HCT116 (cell line): Measurements from ENCODE around the gene NELFB. TPM values are rescaled to one million over a fixed set of nuclear protein-coding genes. Genes with fewer than 3 reads are reported as not detected.

Source experiments
- ATAC-seq: fragments of 200-7000 bp; cut with Tn5 transposase; 2 replicates; pipeline ENCODE4 v1.9.1; 2020; ENCODE audit warnings: mild to moderate bottlenecking, moderate library complexity
- BruUV-seq: library from RNA; stranded (reverse); fragments of 400-500 nt; replicated peaks from 2 replicates; lab custom pipeline; 2021; lab: Mats Ljungman, UMichigan
- CTCF ChIA-PET: fragments of 300-600 bp; sonication (Branson Sonifier 250); formaldehyde crosslinking; loops from one replicate; lab custom pipeline; 2021; ENCODE audit warnings: antibody characterized with exemption; lab: Charles Lee
- POLR2A ChIA-PET: fragments of 300-600, 350-600 bp; sonication (Branson Sonifier 250); formaldehyde crosslinking; loops from one replicate; lab custom pipeline; 2021; ENCODE audit warnings: antibody characterized with exemption; lab: Charles Lee
- RAD21 ChIA-PET, 2 experiments: fragments of 300-600 bp; sonication (Branson Sonifier 250); formaldehyde crosslinking; loops; one replicate each; lab custom pipeline; 2023; ENCODE audit warnings: low total read pairs in 2 of 2; ENCODE audit not compliant: uncharacterized antibody in 2 of 2, unreplicated experiment in 2 of 2, low non-redundant PET in 1 of 2; lab: Charles Lee
- DNase-seq: peaks from one replicate; pipeline ENCODE4 v3.0.0-alpha.2; 2010; ENCODE audit warnings: low read depth, low spot score
- H2AFZ ChIP-seq: fragments of 200-600 bp; shearing (Covaris generic), sonication (generic); 2 replicates; pipeline ENCODE4 v1.6.1; 2017; ENCODE audit warnings: low read depth, mixed run types, mixed read lengths, antibody characterized with exemption, low read length; ENCODE audit not compliant: poor library complexity, severe bottlenecking
- H3K27ac ChIP-seq: 2 replicates; pipeline ENCODE4 v1.5.1; 2012; ENCODE audit warnings: low read depth, low read length
- H3K27me3 ChIP-seq: fragments of 200-600 bp; sonication (generic); 2 replicates; pipeline ENCODE4 v1.6.1; 2016; ENCODE audit warnings: mixed run types, low read length, mixed read lengths; ENCODE audit not compliant: insufficient read depth
- H3K36me3 ChIP-seq, 2 experiments: fragments of 200-500 bp in 1 of 2; fragments of 200-600 bp in 1 of 2; sonication (Bioruptor generic) in 1 of 2; sonication (generic) in 1 of 2; 2 replicates each; pipeline versions ENCODE4 v1.5.1 to v1.6.1; 2014 to 2016; ENCODE audit warnings: low read length in 2 of 2, inconsistent platforms in 1 of 2, mixed read lengths in 1 of 2, mixed run types in 1 of 2; ENCODE audit not compliant: insufficient read depth in 2 of 2, control insufficient read depth in 1 of 2
- H3K4me1 ChIP-seq, 2 experiments: fragments of 200-600 bp in 1 of 2; sonication (generic) in 1 of 2; 2 replicates each; pipeline versions ENCODE4 v1.5.1 to v1.6.1; 2012 to 2017; ENCODE audit warnings: low read length in 2 of 2, inconsistent platforms in 1 of 2, mild to moderate bottlenecking in 1 of 2, mixed read lengths in 1 of 2, mixed run types in 1 of 2, moderate library complexity in 1 of 2; ENCODE audit not compliant: insufficient read depth in 2 of 2, control insufficient read depth in 1 of 2
- H3K4me2 ChIP-seq: fragments of 200-600 bp; sonication (generic); 2 replicates; pipeline ENCODE4 v1.6.1; 2017; ENCODE audit warnings: mixed run types, low read length, mixed read lengths
- H3K4me3 ChIP-seq, 2 experiments: fragments of 200-600 bp in 1 of 2; sonication (generic) in 1 of 2; replicated peaks in 1 of 2; 2 replicates each; pipeline ENCODE4 v1.5.1; 2011 to 2016; ENCODE audit warnings: low read length in 2 of 2, control low read depth in 1 of 2, low read depth in 1 of 2, mild to moderate bottlenecking in 1 of 2, mixed read lengths in 1 of 2, mixed run types in 1 of 2
- H3K79me2 ChIP-seq: fragments of 200-600 bp; sonication (generic); 2 replicates; pipeline ENCODE4 v1.6.1; 2017; ENCODE audit warnings: mild to moderate bottlenecking, mixed run types, low read length, moderate library complexity, mixed read lengths; ENCODE audit not compliant: insufficient read depth
- H3K9ac ChIP-seq: fragments of 200-600 bp; sonication (generic); 2 replicates; pipeline ENCODE4 v1.6.1; 2016; ENCODE audit warnings: low read length, mixed read lengths
- H3K9me2 ChIP-seq: fragments of 200-600 bp; sonication (generic), shearing (Covaris generic); 2 replicates; pipeline ENCODE4 v1.6.1; 2017; ENCODE audit warnings: mixed run types, mild to moderate bottlenecking, moderate library complexity; ENCODE audit not compliant: insufficient read depth
- H3K9me3 ChIP-seq, 2 experiments: fragments of 200-500 bp in 1 of 2; fragments of 200-600 bp in 1 of 2; sonication (Bioruptor generic) in 1 of 2; sonication (generic) in 1 of 2; 2 replicates each; pipeline ENCODE4 v1.6.1; 2014 to 2017; ENCODE audit warnings: low read length in 2 of 2, mixed read lengths in 2 of 2, inconsistent platforms in 1 of 2, low read depth in 1 of 2, mild to moderate bottlenecking in 1 of 2, mixed run types in 1 of 2, moderate library complexity in 1 of 2; ENCODE audit not compliant: control insufficient read depth in 1 of 2, insufficient read depth in 1 of 2
- H4K20me1 ChIP-seq: fragments of 200-600 bp; sonication (generic), shearing (Covaris generic); 2 replicates; pipeline ENCODE4 v1.6.1; 2017; ENCODE audit warnings: mixed run types, mild to moderate bottlenecking, moderate library complexity; ENCODE audit not compliant: insufficient read depth
- CEBPB ChIP-seq: IDR thresholded peaks from 2 replicates; pipeline ENCODE4 v1.6.1; 2012; ENCODE audit warnings: low read depth
- ELF1 ChIP-seq: IDR thresholded peaks from 2 replicates; pipeline ENCODE4 v1.6.1; 2012; ENCODE audit warnings: low read depth, borderline replicate concordance
- EZH2phosphoT487 ChIP-seq: fragments of 200-600 bp; IDR thresholded peaks from 2 replicates; pipeline ENCODE4 v1.6.1; 2018; ENCODE audit warnings: antibody characterized with exemption, borderline replicate concordance
- POLR2AphosphoS5 ChIP-seq: IDR thresholded peaks from 2 replicates; pipeline ENCODE4 v1.6.1; 2011; ENCODE audit warnings: mild to moderate bottlenecking, low read depth, low read length, moderate library complexity
- REST ChIP-seq: IDR thresholded peaks from 2 replicates; pipeline ENCODE4 v1.6.1; 2012; ENCODE audit warnings: low read depth
- YY1 ChIP-seq: IDR thresholded peaks from 2 replicates; pipeline ENCODE4 v1.6.1; 2011; ENCODE audit warnings: low read length, low read depth, moderate library complexity, mild to moderate bottlenecking; ENCODE audit not compliant: insufficient replicate concordance; ENCODE audit errors: extremely low read depth
- ZNF274 ChIP-seq: fragments of 200-500 bp; sonication (Bioruptor generic); IDR thresholded peaks from 2 replicates; pipeline ENCODE4 v1.6.1; 2014; ENCODE audit warnings: mild to moderate bottlenecking, low read depth, low read length, inconsistent platforms
- intact Hi-C: fragments of 100-400 bp; cut with micrococcal nuclease; formaldehyde crosslinking; loops from 2 replicates; pipeline ENCODE4 v1.10.0; 2022
- total RNA-seq: library from RNA; stranded (reverse); gene quantifications from one replicate; pipeline ENCODE4 v1.2.1, GENCODE V29; 2021; ENCODE audit not compliant: unreplicated experiment

The NELFB gene
- total RNA-seq, 1 experiment from 2014 or later, result 86.4 TPM

GRCh38 chr9:137267933-137268355 is 12.8 kb downstream of the NELFB start:
- DNase-seq, result no peak
- Histone ChIP-seq H3K9me2 (no peaks in the 10 kb centered on the region), H3K27me3 (no peaks in the 10 kb centered on the region), H3K9ac (no peak overlapping the region), H3K4me2 (no peak overlapping the region), H2AFZ (no peak overlapping the region), H3K79me2 (peaks cover 6% of the 10 kb centered on the region; the same call in 1 of the 2 replicates), H3K36me3 (peaks cover 12 to 31% of the 10 kb centered on the region in 2 experiments; a peak in 3 of 4 replicates), H3K9me3 (no peaks in the 10 kb centered on the region), H3K4me3 (no peak overlapping the region), H3K4me1 (no peaks in the 10 kb centered on the region; a peak in 1 of 4 replicates), H4K20me1 (no peaks in the 10 kb centered on the region), H3K27ac (no peak overlapping the region)
- POLR2A ChIA-PET, result no interaction called here
- TF ChIP-seq YY1, result no peak
- TF ChIP-seq ZNF274, result no peak
- no peak for TF ChIP-seq ELF1
- no peak for TF ChIP-seq REST
- no peak for TF ChIP-seq EZH2phosphoT487
- no peak for TF ChIP-seq POLR2AphosphoS5
- TF ChIP-seq CEBPB, result no peak
- no peak for ATAC-seq
- intact Hi-C loops, result no loop called here
- BruUV-seq, result no TSS peak
- CTCF ChIA-PET, result no interaction called here
- RAD21 ChIA-PET, result no interaction called here
